ENCODE data around the gene ITIH2.
"Not testable (repeated sequence)": the region's sequence is repeated elsewhere in the genome, so short reads cannot be mapped to it uniquely, and the experiment has no call there.

- not testable (repeated sequence) for TF ChIP-seq CTCF, POLR2A (IDR thresholded peaks at IDR 0.05)
These were observed 8.0 kb downstream of the ITIH2 start for GRCh38 chr10:7711075-7711474.

Measured in Peyer's patch (tissue), 4 donors.